ENCODE results near the gene ZNF593.

Gene ZNF593

DNA sequence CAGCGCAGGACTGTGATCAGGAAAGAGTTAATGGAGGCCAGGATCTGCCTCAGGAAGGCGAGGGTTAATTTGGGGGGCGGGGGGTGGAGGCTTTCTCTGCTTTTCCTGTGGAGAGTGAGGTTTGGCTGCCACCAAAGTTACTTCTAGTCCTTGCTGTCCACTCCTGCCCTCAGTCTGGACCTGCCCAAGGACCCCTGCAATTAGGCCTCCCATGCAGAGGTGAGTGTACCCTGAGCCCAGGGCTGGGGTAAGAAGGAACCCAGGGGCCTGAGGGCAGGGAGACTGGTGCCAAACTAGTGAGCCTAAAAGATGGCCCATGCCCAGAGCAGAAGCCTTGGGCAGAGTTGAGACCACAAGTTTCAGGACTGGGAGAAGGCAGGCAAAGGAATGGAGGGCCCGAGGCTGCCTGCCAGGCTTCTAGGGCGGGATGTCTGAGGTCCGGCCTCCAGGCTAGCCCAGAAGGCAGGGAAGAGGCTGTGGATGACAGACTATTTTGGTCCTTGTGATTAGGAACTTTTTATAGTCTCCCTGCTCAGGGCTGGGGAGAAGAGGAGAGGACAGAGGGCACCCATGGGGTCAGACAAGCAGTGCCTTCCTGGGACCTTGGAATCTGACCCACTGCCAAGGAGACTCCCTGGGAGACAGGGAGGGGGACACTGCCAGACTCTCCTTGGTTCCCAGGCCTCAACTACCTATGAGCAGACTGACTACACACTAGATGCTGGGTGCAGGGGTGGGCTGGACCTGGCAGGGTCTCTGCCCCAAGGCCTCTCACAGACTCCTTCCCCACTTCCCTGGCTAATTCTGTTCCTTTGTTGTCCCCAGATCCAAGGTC, 10.6 kb upstream of the ZNF593 start, which contains the start of gene FAM110D:
Gene FAM110D, plus strand, starts transcription at position 172 of the 835 bp plus-strand sequence. CDS start 2,213 bp downstream, outside the sequence.
- TF ChIP-seq, protein P1, sequence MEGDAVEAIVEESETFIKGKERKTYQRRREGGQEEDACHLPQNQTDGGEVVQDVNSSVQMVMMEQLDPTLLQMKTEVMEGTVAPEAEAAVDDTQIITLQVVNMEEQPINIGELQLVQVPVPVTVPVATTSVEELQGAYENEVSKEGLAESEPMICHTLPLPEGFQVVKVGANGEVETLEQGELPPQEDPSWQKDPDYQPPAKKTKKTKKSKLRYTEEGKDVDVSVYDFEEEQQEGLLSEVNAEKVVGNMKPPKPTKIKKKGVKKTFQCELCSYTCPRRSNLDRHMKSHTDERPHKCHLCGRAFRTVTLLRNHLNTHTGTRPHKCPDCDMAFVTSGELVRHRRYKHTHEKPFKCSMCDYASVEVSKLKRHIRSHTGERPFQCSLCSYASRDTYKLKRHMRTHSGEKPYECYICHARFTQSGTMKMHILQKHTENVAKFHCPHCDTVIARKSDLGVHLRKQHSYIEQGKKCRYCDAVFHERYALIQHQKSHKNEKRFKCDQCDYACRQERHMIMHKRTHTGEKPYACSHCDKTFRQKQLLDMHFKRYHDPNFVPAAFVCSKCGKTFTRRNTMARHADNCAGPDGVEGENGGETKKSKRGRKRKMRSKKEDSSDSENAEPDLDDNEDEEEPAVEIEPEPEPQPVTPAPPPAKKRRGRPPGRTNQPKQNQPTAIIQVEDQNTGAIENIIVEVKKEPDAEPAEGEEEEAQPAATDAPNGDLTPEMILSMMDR (conservative IDR thresholded peaks at IDR 0.05; ENCODE audit: control insufficient read depth, insufficient read depth, low read depth, low read length): no peak
- no peak within 1 kb of the TSS for H3K4me3 ChIP-seq (ENCODE audit: control insufficient read depth, low read depth, low read length)
- DNase-seq (ENCODE audit: low read depth): no peak

DNA sequence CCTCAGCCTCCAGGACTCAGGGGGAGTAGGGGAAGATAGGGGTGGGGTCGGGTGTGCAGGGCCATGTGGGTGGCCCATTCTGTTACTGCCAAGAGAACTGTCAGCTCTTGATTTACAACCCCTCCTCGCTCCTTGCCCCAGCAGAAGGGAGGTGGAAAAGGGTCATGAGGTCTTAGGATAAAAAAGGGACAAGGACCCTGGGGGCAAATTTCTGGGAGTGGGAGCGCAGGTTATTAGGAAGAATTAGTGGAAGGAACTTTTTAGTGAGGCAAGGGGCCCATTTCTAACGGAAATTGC, 10.0 kb upstream of the ZNF593 start:
- TF ChIP-seq, protein P1 (conservative IDR thresholded peaks at IDR 0.05; ENCODE audit: control insufficient read depth, insufficient read depth, low read depth, low read length): no peak
- no peak overlapping the region for H3K4me3 ChIP-seq (ENCODE audit: control insufficient read depth, low read depth, low read length)
- DNase-seq (ENCODE audit: low read depth): no peak

DNA sequence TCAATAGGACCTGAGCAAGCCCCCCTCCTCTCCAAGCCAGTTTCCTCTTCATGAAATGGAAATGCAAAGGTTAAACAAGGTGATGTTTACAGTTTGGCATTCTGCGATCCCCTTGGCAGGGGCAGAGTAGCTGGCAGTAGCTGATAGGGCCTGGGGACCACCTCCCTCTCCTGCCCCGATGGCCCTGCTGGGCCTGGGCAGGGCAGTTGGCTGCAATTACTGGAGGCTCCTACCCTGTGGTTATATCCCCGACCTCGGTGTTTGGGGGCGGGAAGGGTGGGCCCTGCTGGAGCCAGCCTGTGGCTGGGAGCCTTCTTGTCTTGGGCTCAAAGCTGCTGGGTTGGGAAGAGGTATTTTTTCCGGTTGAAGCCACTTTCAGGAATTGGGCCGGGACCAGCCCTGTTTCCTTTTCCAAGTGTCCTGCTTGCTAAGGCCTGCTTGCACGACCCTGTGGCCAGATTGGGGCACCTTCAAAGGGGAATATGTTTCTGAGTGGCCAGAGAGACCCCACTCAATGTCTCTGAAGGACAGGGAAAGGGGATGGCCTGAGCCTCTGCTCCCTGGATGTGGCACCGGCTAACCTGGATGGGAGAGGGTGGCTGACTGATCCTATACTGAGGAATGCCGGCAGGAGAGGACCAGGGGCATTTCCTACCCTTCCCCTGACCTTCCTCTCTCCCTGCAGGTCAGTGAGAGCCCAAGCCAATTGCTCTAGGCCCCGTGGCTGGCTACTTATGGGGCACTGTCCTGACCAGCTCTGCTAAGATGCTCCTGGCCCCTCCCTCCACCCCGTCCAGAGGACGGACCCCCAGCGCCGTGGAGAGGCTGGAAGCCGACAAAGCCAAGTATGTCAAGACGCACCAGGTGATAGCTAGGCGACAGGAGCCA, 8.9 kb upstream of the ZNF593 start:
- no peak overlapping the region for H3K4me3 ChIP-seq (ENCODE audit: control insufficient read depth, low read depth, low read length)
- no peak for DNase-seq (ENCODE audit: low read depth)
- TF ChIP-seq, protein P1 (conservative IDR thresholded peaks at IDR 0.05; ENCODE audit: control insufficient read depth, insufficient read depth, low read depth, low read length): no peak

DNA sequence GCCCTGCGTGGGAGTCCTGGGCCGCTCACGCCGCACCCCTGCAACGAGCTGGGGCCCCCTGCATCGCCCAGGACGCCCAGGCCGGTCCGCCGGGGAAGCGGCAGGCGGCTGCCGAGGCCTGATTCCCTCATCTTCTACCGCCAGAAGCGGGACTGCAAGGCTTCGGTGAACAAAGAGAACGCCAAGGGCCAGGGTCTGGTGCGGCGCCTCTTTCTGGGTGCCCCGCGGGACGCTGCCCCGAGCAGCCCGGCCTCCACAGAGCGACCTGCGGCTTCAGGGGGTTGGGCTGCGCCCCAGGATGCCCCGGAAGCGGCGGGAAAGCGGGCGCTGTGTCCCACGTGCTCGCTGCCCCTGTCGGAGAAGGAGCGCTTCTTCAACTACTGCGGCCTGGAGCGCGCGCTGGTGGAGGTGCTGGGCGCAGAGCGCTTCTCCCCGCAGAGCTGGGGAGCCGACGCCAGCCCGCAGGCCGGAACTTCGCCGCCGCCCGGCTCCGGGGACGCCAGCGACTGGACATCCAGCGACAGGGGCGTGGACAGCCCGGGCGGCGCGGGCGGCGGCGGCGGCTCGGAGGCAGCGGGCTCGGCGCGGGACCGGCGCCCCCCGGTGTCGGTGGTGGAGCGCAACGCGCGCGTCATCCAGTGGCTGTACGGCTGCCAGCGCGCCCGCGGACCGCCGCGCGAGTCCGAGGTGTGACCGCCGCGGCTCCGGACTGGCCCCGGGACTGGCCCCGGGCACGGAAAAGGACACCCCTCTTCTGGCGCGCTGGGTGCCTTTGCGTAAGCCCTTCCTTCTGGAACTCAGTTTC, 8.1 kb upstream of the ZNF593 start:
- H3K4me3 ChIP-seq (ENCODE audit: control insufficient read depth, low read depth, low read length): peak overlapping the region; percentile 16
- peak; percentile 25 for DNase-seq (ENCODE audit: low read depth)
- TF ChIP-seq, protein P1 (conservative IDR thresholded peaks at IDR 0.05; ENCODE audit: control insufficient read depth, insufficient read depth, low read depth, low read length): no peak

GRCh38 chr1:26162220-26162709, 7.4 kb upstream of the ZNF593 start:
- H3K4me3 ChIP-seq (ENCODE audit: control insufficient read depth, low read depth, low read length): peak overlapping the region; percentile 4
- peak; percentile 11 for DNase-seq (ENCODE audit: low read depth)
- TF ChIP-seq, protein P1 (conservative IDR thresholded peaks at IDR 0.05; ENCODE audit: control insufficient read depth, insufficient read depth, low read depth, low read length): no peak

DNA sequence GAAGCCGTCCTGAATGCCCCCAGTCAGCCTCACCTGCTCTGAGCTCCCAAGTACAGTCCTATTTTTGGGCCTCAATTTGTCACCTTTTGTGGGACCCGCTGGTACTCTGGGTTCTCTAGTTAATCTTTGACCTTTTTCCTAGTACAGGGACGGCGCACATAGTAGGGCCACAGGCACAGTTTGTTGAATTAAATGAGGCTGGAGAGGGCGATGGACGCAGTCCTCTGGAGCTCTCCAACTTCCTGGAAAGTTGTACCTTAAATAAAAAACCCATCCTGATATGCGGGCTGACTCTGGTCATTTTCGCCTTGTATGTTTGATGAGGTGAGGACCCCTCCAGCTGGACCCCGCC, 6.0 kb upstream of the ZNF593 start:
- DNase-seq (ENCODE audit: low read depth): no peak
- TF ChIP-seq, protein P1 (conservative IDR thresholded peaks at IDR 0.05; ENCODE audit: control insufficient read depth, insufficient read depth, low read depth, low read length): no peak
- no peak overlapping the region for H3K4me3 ChIP-seq (ENCODE audit: control insufficient read depth, low read depth, low read length)
